Activated naive CD8-positive, alpha-beta T cell treated with anti-CD3 and anti-CD28 coated beads for 36 hours (primary cell): ENCODE measurements around the gene DUSP22. TPM values are rescaled to one million over a fixed set of nuclear protein-coding genes. Genes with fewer than 3 reads are reported as not detected.

Experiments
- DNase-seq: peaks from one replicate; pipeline ENCODE4 v3.0.0; 2021
- H3K27ac Mint-ChIP-seq: one replicate; pipeline ENCODE4 v1.8.0; 2022; ENCODE audit warnings: mild to moderate bottlenecking, moderate library complexity, mixed read lengths
- H3K27me3 Mint-ChIP-seq: one replicate; pipeline ENCODE4 v1.8.0; 2022; ENCODE audit warnings: mild to moderate bottlenecking, mixed read lengths
- H3K36me3 Mint-ChIP-seq: one replicate; pipeline ENCODE4 v1.8.0; 2021; ENCODE audit warnings: mild to moderate bottlenecking, mixed read lengths
- H3K4me1 Mint-ChIP-seq: one replicate; pipeline ENCODE4 v1.8.0; 2021; ENCODE audit warnings: mixed read lengths
- H3K4me3 Mint-ChIP-seq: one replicate; pipeline ENCODE4 v1.8.0; 2022; ENCODE audit warnings: mild to moderate bottlenecking, moderate library complexity, mixed read lengths
- H3K9me3 Mint-ChIP-seq: one replicate; pipeline ENCODE4 v1.8.0; 2022; ENCODE audit warnings: mixed read lengths
- total RNA-seq, 2 experiments: library from RNA; stranded (reverse); gene quantifications; one replicate each; pipeline ENCODE4 v1.2.3, GENCODE V29; 2021

Gene DUSP22
- total RNA-seq, 2 experiments from 2014 or later: 22.9 to 23.9 TPM

DNA sequence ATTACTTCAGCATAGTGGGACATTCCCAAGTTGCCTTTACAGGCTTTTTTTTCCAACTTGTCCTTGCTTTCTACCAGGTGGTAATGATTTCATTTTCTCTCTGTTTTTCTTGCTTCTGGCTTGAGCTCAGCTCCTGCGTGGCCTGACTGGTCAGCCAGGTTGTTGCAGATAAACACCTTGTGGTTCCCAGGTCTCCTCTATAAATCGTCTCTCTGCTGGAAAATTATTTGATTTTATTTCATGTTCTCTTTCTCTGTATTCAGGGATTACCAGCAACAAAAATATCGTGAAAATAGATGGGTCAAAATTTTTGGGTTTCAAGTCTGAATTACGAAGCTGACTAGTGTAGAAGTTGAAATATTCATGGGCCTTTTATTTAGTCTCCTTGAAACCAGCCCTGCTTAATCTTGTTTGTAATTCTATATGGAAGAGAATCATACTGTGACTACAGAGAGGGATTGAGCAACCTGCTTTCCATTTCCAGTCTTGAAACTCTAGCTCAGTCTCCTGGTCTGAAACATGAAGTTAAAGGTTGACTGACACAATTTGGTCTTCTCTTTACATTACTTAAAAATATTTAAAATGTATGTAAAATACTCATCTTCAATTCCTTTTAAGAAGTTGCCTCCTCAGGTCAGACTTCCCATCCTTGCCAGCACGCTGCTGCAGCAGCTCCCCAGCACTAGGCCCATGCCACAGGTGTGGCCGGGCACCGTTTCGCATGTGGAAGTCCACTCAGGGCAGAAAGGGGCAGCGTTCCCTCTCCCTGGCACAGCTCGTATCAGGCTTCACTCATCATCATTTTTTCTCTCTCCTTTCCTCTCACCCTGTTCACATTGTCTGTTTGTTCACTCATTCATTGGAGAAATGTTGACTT is 7.1 kb downstream of the DUSP22 start:
- H3K4me1 Mint-ChIP-seq: peaks cover 11% of the 10 kb centered on the region
- peaks cover 7% of the 10 kb centered on the region for H3K36me3 Mint-ChIP-seq
- H3K27me3 Mint-ChIP-seq: no peaks in the 10 kb centered on the region
- no peak for DNase-seq
- H3K27ac Mint-ChIP-seq: no peak overlapping the region
- peaks cover 3% of the 10 kb centered on the region for H3K9me3 Mint-ChIP-seq
- no peak overlapping the region for H3K4me3 Mint-ChIP-seq

DNA sequence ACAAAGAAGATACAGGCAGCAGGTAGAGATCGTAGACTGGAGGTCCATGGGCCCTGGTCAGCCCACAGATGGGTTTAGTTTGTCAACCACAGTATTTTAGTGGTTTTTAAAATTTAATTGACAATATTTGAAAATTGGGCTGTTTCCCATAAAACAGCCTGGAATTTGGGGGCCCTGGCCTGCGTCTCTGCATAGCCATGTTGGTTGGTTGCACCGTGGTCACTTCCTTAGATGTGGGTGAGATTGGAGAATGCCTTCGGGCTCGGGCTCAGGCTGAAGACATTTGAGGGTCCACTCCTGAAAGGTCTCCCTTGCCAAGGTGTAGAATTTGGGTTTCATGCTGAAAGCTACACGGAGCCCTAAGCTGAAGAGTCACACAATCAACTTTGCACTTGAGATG is 7.7 kb downstream of the DUSP22 start:
- no peak for DNase-seq
- Mint-ChIP-seq H3K36me3 (peaks cover 5% of the 10 kb centered on the region), H3K9me3 (no peaks in the 10 kb centered on the region), H3K4me3 (no peak overlapping the region), H3K27ac (no peak overlapping the region), H3K4me1 (peaks cover 8% of the 10 kb centered on the region), H3K27me3 (no peaks in the 10 kb centered on the region)

DNA sequence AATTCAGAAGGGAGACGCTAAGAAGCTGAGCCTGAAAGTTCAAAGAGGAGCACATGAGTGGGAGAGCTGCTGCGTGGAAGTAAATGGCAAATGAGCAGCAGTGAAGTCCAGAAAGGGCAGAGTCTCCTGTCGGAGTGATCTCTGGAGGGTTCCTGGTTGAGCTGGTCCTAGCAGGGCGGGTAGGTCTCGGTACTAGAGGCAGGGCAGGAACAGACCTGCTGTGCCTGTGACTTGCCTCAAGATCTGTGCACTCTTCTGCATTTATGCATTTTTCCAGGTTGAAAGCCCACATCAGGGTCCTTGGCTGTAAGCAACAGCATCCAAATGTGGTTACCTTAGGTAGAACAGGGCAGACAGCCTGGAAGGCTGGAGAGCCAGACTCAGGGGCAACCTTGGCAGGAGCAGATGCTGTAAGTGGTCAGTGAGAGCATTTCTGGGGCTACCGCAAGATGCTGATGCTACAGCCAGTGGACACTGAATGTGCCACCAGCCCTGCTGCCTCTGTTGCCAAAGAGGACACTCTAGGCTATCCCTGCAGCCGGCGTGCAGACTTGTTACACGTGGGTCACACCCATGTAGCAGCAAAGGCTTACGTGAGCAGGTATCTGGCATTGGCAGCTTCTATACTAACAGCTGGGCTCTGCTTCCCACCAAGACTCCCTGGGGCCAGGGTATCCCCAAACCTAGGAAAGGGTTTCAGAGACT is 8.4 kb downstream of the DUSP22 start:
- H3K4me3 Mint-ChIP-seq: no peak overlapping the region
- no peak for DNase-seq
- peaks cover 2% of the 10 kb centered on the region for H3K36me3 Mint-ChIP-seq
- H3K9me3 Mint-ChIP-seq: no peaks in the 10 kb centered on the region
- peaks cover 4% of the 10 kb centered on the region for H3K4me1 Mint-ChIP-seq
- no peak overlapping the region for H3K27ac Mint-ChIP-seq
- H3K27me3 Mint-ChIP-seq: no peaks in the 10 kb centered on the region

DNA sequence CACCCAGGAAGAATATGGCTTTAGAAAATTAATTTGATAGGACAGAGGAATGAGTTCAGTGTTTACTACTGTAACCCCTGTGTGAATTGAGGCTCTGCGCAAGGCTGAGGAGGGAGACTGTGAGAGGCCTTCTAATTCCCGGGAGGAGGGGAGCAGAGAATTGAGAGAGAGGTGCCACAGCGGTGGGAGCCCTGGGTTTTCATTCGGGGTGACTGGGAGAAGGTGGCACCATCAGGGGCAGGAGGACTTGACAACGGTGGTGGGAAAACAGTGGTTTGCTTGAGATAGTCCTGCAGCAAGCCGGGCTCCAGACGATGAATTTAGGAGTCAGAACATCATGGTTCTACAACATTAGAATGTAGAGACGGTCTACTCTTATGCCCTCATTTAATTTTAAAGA is 9.2 kb downstream of the DUSP22 start:
- Mint-ChIP-seq H3K4me3 (no peak overlapping the region), H3K27ac (no peak overlapping the region), H3K4me1 (peaks cover 2% of the 10 kb centered on the region), H3K9me3 (no peaks in the 10 kb centered on the region), H3K36me3 (peaks cover 2% of the 10 kb centered on the region), H3K27me3 (no peaks in the 10 kb centered on the region)
- DNase-seq: no peak

DNA sequence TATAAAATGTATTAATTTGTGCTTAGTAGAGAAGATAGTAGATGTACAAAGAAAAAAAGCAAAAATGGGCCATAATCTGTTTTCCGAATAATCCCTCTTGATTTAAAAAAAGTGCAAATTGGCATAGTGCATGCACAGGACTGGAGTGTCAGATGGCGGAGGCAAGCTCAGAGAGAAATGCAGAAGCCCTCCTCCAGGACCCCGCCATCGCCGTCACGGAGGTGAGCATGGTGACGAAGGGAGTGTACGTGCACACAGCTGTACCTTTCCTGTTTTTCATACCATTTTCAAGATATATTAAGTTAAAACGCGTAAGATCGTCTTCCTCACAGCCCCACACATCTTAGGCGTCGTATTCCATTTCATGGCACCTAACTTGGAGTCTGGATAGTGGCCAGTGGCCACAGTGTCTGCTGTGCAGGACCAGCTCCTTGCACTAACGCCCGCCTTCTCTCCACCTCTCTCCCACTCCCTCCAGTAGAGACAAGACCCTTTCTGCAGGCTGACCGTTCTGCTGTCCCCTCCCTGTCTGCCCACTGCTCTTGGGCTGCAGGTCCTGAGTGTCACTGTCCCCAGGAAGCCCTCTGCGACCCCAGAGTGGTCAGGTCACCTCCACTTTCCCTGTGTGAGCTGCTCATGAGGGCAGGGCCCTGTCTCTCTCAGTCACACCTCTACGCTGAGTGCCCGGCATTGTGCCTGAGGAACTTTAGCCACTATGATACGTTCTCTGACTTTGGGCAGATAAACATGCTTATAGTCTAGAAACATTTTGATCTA is 9.8 kb downstream of the DUSP22 start:
- H3K27ac Mint-ChIP-seq: no peak overlapping the region

DNA sequence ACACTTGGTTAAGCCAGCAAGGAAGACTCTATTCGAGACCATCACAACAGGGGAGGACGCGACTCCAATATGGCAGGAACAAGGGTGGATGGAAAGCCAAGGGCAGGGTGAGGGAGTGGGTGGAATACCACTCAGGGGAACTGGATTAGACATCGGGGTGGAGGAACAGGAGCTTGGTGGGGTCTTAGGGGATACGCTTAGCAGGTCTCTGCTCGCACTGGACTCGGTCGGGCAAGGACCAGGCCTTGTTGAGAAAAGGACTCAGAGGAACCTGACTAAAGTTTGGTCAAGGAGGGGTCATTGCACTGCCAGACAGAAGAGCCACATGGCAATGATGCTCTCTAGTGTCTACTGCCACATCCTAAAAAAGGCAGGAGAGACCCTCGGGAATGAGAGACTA is 10.5 kb downstream of the DUSP22 start:
- no peak for DNase-seq
- Mint-ChIP-seq H3K9me3 (no peaks in the 10 kb centered on the region), H3K36me3 (peaks cover 2% of the 10 kb centered on the region), H3K27ac (no peak overlapping the region), H3K4me1 (peaks cover 2% of the 10 kb centered on the region), H3K4me3 (no peak overlapping the region), H3K27me3 (no peaks in the 10 kb centered on the region)

More for the DNA sequence above, 9.8 kb downstream of the DUSP22 start:
- peaks cover 2% of the 10 kb centered on the region for H3K36me3 Mint-ChIP-seq
- peaks cover 2% of the 10 kb centered on the region for H3K4me1 Mint-ChIP-seq
- H3K9me3 Mint-ChIP-seq: no peaks in the 10 kb centered on the region
- DNase-seq: no peak
- no peak overlapping the region for H3K4me3 Mint-ChIP-seq
- no peaks in the 10 kb centered on the region for H3K27me3 Mint-ChIP-seq

DNA sequence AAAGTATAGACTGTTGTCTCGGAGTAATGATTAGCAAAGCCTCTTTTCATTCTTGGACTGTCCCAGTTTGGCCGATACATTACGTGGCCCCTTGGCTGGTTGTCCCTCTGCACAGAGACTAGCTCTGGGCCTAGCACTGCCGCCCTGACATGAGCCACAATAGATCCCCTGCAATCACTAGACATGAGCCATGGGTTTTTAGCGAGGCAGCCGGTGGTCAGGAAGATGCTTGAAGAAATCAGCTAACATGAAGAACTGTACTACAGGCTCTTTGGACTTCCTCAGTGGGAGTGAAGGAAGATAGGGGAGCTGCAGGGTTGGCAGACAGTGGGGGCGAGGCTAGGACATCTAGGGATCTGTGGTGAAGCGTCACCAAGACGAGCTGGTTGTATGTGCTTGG is 11.0 kb downstream of the DUSP22 start:
- H3K27me3 Mint-ChIP-seq: no peaks in the 10 kb centered on the region
- no peaks in the 10 kb centered on the region for H3K9me3 Mint-ChIP-seq
- no peak for DNase-seq
- no peak overlapping the region for H3K4me3 Mint-ChIP-seq
- H3K4me1 Mint-ChIP-seq: peaks cover 2% of the 10 kb centered on the region
- no peak overlapping the region for H3K27ac Mint-ChIP-seq
- H3K36me3 Mint-ChIP-seq: peaks cover 2% of the 10 kb centered on the region

DNA sequence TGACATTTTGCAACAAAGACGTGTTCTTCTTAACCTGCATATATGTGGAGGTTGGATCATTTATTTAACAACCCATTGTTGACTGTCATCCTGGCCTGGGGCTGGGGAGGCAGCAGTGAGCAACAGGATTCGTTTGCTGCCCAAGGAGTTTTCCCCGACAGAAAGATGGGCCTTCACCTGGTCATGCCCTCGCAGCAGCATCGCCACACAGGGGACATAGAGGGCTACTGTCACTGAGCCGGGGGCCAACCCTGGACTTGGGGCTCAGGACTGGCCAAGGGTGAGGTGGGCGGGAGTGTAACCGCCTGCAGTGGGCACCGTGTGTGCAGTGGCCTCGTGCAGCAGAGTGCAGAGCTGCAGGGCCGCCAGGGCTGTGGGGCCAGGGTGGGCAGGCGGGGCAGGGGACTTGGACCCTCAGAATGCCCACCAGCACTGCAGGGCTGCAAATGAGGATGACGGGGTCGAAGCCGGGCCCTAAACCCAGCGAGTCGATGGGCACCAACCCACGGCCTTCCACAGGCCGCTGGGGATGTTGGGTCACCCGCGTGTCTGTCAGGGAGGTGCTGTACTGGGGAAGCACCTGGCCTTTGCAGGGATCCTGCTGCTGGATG is 11.8 kb downstream of the DUSP22 start:
- peaks cover 5% of the 10 kb centered on the region for H3K4me1 Mint-ChIP-seq

DNA sequence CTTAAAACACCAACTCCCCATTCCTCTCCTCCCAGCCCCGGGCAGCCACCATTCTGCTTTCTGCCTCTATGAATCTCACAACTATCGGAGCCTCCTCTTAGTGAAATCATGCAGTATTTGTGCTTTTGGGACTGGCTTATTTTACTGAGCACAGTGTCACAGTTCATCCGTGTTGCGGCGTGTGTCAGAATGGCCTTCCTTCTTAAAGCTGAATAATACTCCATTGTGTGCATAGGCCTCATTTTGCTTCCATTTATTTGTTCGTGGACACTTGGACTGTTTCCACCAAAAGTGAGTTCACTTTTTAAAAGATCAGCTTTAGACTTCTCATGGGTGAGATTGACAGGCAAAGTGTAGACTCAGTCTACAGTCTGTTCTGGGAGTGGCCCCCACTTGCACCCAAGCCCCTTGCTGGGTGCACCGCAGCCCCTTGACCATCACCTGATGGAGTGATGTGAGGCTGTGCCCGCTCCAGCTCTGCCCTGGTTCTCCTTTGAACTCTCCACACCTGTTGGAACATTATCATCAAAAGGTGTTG is 12.6 kb downstream of the DUSP22 start:
- H3K9me3 Mint-ChIP-seq: no peaks in the 10 kb centered on the region
- peaks cover 5% of the 10 kb centered on the region for H3K4me1 Mint-ChIP-seq
- H3K27ac Mint-ChIP-seq: no peak overlapping the region
- peaks cover 2% of the 10 kb centered on the region for H3K36me3 Mint-ChIP-seq
- DNase-seq: no peak
- H3K27me3 Mint-ChIP-seq: no peaks in the 10 kb centered on the region
- no peak overlapping the region for H3K4me3 Mint-ChIP-seq

More for the DNA sequence above, 11.8 kb downstream of the DUSP22 start:
- DNase-seq: no peak
- Mint-ChIP-seq H3K9me3 (no peaks in the 10 kb centered on the region), H3K36me3 (peaks cover 2% of the 10 kb centered on the region), H3K27me3 (no peaks in the 10 kb centered on the region), H3K4me3 (no peak overlapping the region), H3K27ac (no peak overlapping the region)

DNA sequence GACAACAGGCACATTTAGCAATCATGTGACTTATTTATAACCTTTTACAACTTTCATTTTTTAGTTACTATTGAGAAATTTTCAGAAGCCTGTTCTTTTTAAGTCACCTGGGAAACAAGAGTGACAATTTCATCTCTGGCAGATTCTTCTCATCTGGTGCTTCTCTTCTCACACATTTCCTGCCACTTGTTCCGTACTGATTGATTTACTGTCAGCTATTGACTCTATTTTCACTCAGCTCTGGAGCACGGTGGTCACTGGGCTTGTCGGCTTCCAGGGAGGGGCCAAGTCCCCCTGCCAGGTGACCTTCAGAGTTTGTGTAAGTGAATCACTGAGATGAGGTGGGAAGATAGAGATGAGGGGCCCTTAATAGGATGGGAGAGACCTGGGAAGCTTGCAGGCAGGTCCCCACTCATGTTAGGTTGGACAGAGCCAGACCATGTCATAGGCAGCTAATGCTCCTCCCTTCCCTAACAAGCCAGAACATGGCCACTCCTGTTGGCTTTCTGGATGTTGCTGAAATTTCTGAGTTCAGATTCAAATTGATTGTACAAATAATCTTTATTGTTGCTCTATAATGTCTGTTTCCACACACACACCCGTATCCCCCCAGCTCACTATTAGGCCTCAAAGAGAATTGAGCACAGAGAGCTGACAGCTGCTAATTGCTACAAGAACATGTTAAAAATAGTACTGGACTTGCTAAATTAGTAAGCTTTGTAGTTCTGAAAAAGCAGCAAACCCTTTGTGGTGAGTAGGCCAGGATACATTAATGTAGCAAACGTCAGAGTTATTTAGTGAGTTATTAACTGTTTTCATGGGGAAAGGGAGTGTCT is 13.3 kb downstream of the DUSP22 start:
- H3K4me3 Mint-ChIP-seq: no peak overlapping the region

DNA sequence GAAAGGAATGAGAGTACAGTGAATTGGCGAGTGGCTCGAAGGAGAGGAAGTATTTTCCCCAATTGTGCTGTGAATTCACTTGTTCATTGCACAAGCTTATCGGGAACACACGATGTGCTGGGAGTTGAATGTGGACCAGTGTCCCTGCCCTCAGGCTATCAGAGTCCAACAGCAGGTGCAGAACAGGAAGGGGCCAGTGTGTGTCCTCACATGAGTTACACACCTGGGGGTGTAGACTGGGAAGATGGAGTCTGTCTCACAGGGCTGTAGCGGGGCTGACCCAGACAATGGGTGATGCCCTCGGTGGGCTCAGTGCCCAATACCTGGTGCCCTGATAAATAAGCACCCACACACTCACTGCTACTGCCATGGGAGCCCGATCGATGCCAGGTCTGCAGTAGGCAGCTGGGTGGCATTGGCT is 14.4 kb downstream of the DUSP22 start:
- H3K4me3 Mint-ChIP-seq: no peak overlapping the region
- H3K27ac Mint-ChIP-seq: no peak overlapping the region
- H3K4me1 Mint-ChIP-seq: peaks cover 8% of the 10 kb centered on the region
- H3K27me3 Mint-ChIP-seq: no peaks in the 10 kb centered on the region
- peaks cover 4% of the 10 kb centered on the region for H3K36me3 Mint-ChIP-seq
- no peak for DNase-seq
- H3K9me3 Mint-ChIP-seq: no peaks in the 10 kb centered on the region

More for the DNA sequence above, 13.3 kb downstream of the DUSP22 start:
- no peak for DNase-seq
- no peaks in the 10 kb centered on the region for H3K27me3 Mint-ChIP-seq
- H3K27ac Mint-ChIP-seq: no peak overlapping the region
- peaks cover 5% of the 10 kb centered on the region for H3K4me1 Mint-ChIP-seq
- peaks cover 4% of the 10 kb centered on the region for H3K36me3 Mint-ChIP-seq
- no peaks in the 10 kb centered on the region for H3K9me3 Mint-ChIP-seq

DNA sequence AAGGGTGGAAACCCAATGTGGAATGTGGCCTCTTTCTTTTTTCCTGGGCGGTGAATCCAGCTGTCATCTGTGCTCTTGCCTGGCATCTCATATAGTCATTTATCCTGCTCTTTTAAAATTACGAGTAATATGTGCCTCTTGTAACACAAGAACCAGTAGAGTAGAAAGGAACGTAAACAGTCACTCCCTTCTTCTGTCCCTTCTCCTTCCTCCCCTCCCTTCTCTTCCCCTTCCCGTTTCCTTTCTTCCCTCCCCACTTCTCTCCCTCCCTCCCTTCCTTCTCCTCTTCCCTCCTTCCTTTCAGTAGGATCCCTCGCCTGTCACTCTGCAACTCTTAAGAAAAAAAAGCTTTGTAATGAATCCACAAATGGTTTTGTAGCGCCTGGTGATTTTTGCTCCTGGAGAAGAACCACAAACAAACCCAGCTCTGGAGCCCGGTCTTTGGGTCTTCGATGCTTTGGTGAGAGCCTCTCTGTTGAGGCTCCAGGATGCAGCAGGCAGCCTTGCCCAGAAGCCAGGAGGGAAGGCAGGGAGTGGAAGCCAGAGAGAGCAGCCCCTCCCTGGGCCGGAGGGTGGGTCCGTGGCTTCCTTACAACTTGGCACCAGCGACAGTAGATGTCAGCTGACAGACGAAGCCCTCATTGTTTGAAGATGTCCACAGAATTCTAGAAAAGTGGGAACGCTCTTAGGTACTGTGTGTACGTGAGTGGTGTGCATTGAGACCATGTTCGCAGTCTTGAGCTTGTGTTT is 15.0 kb downstream of the DUSP22 start:
- no peak for DNase-seq
- Mint-ChIP-seq H3K36me3 (peaks cover 4% of the 10 kb centered on the region), H3K9me3 (no peaks in the 10 kb centered on the region), H3K4me3 (no peak overlapping the region), H3K27me3 (no peaks in the 10 kb centered on the region), H3K27ac (no peak overlapping the region), H3K4me1 (peaks cover 12% of the 10 kb centered on the region)

DNA sequence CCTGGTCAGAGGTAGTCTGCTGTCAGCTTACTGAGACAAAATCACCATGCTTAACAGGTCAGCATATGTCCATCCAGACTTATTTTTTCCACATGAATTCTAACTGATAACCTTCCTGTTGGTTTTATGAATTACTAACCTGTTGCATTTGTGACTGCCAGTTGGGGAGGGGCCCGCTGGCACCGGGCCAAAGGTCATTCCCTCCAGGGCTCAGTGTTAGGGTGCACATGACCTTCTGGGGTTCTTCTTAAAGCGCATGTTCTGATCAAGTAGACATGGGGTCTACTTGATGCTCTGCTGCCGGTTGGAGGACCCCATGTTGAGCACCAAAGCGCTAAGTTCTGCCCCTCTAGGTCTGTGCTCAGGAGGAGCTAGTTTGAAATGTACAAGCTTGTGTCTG is 15.6 kb downstream of the DUSP22 start:
- no peak overlapping the region for H3K4me3 Mint-ChIP-seq
- H3K4me1 Mint-ChIP-seq: peaks cover 17% of the 10 kb centered on the region
- H3K36me3 Mint-ChIP-seq: peaks cover 5% of the 10 kb centered on the region
- H3K27me3 Mint-ChIP-seq: no peaks in the 10 kb centered on the region
- DNase-seq: no peak
- no peaks in the 10 kb centered on the region for H3K9me3 Mint-ChIP-seq
- H3K27ac Mint-ChIP-seq: no peak overlapping the region
